GM21360 (cell line): ENCODE results near the gene MPPED2.

Experiments
- ATAC-seq: cut with Tn5 transposase; IDR thresholded peaks from one replicate; pipeline ENCODE4 v1.9.1; 2021; ENCODE audit warnings: mild to moderate bottlenecking, moderate library complexity; ENCODE audit not compliant: unreplicated experiment

Gene MPPED2

GRCh38 chr11:30535818-30536217 is 50.3 kb downstream of the MPPED2 start:
- no peak for ATAC-seq

- no peak for ATAC-seq
Measured at GRCh38 chr11:30533445-30533947, 52.7 kb downstream of the MPPED2 start.

- no peak for ATAC-seq
Measured at GRCh38 chr11:30527566-30527965, 58.6 kb downstream of the MPPED2 start.

GRCh38 chr11:30526558-30526957 is 59.6 kb downstream of the MPPED2 start:
- no peak for ATAC-seq

GRCh38 chr11:30522536-30523243 is 63.5 kb downstream of the MPPED2 start:
- ATAC-seq, result no peak

- no peak for ATAC-seq
Measured at GRCh38 chr11:30521297-30522071, 64.7 kb downstream of the MPPED2 start.

DNA sequence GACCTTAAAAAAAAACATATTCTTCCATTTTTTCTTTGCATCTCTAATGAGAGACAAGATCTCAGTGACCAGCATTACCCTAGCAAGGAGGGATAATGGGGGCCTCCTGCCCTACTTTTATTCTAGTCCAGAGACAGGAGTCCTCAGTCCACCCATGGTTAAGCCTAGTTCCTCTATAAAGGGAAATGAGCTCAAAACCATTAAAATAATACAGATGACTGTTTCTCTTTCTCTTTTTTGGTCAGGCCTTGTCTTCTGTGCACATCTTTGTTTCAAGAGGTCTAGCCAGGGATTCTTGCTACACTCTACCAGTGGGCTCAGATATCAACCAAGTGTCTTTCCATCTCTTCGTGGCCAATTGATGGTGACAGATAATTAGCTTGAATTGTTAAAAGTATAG is 73.1 kb downstream of the MPPED2 start:
- no peak for ATAC-seq

- ATAC-seq, result no peak
Measured at GRCh38 chr11:30511408-30511807, 74.7 kb downstream of the MPPED2 start.

- no peak for ATAC-seq
Measured at GRCh38 chr11:30510750-30511149, 75.4 kb downstream of the MPPED2 start.

- no peak for ATAC-seq
Measured at GRCh38 chr11:30509364-30509763, 76.8 kb downstream of the MPPED2 start.

GRCh38 chr11:30508594-30508993 is 77.6 kb downstream of the MPPED2 start:
- ATAC-seq, result no peak

GRCh38 chr11:30505603-30506002 is 80.5 kb downstream of the MPPED2 start:
- no peak for ATAC-seq

DNA sequence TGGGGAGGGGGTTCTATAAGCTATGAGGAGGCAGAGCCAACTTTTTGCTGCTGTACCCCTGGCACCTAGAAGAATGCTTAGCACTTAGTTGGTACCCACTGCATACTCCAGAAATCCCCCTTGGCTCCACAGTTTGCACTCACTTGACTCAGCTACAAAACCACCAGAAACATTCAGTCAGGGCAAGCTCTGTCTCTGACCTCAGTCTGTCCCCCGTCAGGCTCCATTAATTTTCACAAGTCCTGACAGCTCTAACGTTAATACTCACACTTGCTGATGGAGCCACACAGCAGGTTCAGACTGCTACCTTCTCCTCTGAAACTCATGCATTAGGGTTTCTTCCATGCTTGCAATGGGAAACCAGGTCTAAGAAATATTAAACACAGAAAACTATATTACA is 81.7 kb downstream of the MPPED2 start:
- no peak for ATAC-seq

GRCh38 chr11:30503156-30503555 is 83.0 kb downstream of the MPPED2 start:
- ATAC-seq, result no peak

- no peak for ATAC-seq
Measured at GRCh38 chr11:30502305-30502704, 83.8 kb downstream of the MPPED2 start.

DNA sequence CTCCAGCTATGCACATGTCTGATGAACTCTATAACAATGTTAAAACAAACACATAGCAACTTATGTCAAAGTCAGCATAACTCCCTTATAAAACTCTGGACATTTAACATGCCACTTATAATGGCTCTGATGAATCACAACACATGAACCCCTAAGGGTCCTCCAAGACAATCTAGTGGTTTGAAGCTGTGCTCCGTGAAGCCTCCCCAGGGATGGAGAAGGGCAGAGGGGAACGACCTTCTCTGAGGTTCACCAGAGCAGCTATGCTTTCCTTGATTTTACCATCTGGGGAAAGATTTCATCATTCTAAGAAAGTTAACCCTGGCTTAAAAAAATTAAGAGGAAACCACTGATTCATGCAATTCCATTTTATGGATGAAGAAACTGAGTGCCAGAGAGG is 84.4 kb downstream of the MPPED2 start:
- no peak for ATAC-seq

- no peak for ATAC-seq
Measured at GRCh38 chr11:30499940-30500339, 86.2 kb downstream of the MPPED2 start.

GRCh38 chr11:30497600-30497999 is 88.6 kb downstream of the MPPED2 start:
- no peak for ATAC-seq

GRCh38 chr11:30496935-30497334 is 89.2 kb downstream of the MPPED2 start:
- no peak for ATAC-seq

DNA sequence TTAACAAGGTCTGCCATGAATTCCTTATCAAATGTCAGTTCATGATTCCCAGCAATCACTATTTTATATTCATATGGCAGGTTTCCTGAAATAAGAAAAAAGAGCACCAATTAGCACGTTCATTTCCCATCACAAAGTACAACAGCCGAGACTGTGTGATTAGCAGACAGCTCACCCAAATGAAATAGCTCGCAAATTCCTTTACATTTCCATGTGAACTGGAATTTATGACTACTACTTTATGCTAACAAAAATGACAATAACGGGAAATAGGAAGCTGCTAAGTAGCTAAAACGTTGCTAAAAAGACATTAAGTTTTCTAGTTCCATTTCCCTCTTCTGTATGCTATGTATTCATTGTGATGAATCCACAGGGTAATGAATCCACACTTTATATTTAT is 90.7 kb downstream of the MPPED2 start:
- no peak for ATAC-seq

DNA sequence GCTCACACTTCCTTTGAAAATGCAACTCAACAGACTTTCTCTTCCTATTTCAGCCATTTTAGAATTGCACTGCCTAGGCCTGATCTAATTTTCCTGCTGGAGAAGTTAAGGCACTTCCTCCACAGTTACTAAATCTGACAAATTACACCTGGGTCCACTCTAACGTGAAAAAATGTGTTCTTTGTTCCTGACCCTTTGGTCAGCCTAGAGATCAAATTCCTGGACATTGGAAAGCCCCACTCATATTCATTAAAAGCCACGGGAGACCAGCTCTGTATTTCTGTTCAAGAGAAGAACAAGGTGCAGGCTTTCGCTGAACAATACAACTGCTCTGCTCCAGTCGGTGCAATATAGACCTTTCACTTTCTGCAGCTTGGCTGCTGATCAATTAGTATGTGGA is 96.6 kb downstream of the MPPED2 start:
- no peak for ATAC-seq

DNA sequence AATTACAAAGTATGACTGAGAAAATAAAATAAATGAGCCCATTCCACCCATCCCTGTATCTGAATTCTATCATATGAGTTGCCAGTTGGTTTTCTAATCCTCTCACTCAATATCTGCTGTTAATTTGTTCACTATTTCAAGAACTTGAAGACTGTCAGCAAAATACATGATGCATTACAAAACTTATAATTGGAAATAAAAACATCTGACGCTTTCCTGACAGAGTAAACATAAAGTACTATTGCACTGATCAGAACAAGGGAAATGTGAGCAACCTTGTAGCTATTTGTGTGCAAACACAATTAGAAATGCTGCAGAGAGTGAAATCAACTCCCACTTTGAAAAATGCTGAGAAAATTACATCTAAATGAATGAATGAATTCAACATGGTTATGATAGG is 97.1 kb downstream of the MPPED2 start:
- ATAC-seq, result no peak
